HG03457 (cell line): ENCODE measurements around the gene FCAMR.
"Not testable (repeated sequence)": the region's sequence is repeated elsewhere in the genome, so short reads cannot be mapped to it uniquely, and the experiment has no call there.

Experiments
- ATAC-seq: cut with Tn5 transposase; IDR thresholded peaks from one replicate; pipeline ENCODE4 v1.9.1; 2021; ENCODE audit warnings: moderate number of reproducible peaks; ENCODE audit not compliant: unreplicated experiment

FCAMR gene

DNA sequence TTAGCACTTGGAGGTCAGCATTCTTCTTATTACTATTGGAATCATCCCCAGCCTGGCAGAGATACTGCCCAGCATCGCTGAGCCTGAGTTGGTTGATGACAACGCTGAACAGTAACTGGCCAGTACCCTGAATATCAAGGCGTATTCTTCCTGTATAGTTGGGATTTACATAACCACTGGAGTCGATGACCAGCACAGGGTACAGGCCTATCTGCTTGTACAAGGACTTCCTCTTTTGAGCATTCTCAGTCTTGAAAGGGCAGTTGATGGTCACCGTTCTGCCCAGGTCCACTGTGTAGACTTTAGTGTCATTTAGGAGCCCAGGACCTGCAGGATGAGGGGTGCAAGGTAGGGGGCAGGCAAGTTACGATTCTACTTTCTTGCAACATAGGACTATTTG lies 32.8 kb downstream of the FCAMR start:
- ATAC-seq = no peak

DNA sequence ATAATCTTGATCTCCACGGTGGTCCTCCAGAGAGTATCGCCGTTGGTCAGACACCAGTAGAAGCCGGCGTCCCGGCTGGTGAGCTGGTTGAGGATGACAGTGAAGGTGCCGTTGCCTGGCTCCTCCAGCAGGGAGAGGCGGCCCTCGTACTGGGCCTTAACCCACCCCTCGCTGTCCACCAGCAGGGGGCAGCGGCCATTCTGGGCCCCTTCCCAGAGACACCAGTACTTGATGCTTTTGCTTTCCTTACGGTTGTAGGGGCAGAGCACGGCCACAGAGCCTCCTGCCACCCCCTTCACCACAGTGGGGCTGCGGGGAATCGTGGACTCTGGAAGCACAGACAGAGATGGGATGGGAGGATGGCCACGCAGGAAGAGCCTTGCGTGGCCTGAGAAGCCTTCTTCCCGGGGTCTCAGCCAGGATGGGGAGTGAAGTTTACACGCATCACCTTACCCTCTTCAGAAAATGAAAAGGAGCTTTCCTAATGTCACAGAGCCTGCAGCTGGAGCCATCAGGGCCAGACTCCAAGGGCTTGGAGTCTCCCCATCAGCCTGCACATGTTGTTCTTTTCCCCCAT lies 34.7 kb downstream of the FCAMR start:
- no peak for ATAC-seq

DNA sequence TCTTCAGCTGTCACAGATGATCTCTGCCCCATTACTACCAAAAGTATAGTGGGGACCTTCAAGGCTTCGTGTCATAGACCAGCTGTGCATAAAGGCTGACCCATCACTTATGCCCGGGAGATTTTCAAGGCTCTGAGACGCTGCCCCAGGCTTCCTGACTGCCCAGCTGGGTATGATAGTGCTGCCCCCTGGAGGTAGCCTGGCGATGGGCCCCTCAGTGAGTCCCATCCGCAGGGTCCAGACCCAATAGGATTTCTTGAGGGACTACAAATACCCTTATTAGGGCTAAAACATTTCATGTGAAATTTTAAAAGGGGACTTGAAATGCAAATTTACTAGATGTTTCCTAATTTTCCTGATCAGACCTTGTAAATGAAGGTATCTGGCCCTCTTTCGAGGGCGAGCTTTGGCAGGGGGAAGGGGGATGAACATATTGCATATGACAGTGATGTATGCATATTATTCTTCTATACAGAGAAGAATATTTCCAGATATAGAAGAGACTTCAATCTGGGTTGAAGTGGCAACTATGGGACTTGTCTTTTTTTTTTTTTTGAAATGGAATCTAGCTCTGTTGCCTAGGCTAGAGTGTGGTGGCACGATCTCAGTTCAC lies 36.8 kb downstream of the FCAMR start:
- ATAC-seq = no peak

DNA sequence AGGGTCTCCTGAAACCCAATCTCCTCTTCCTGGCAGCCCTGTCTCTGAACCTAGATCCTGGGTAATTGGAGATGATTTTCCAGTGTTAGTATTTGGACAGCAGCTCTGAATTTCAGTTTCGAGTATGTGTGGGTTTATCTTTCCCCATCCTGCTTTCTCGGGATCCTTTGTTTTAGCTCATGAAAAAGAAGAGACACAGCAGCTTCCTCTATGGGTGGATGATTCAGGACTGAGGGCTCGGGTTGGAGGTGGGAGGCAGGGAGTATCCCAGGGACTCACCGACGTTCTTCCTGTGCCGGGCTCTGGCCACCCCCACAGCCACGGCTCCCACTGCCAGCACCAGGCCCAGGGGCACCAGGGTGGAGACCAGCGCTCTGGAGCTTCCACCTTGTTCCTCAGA lies 38.1 kb downstream of the FCAMR start:
- no peak for ATAC-seq

DNA sequence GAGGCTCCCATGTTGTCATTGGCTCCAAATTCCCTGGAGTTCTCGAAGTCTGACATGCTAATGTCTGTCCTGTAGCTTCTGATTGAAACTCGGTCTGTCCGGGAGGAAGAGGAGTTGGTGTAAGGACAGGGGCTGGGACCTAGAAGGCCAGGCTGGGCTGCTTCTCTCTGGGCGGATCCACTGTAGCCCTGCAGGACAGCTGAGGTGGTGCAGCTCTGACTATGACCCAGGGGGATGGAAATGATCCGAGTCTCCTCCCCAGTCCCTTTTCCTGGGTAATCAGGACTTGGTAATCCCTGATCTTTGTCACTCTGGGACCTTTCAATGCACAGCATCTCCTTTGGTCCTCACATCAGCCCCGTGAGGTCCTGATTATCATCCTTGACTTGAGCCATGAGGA lies 38.6 kb downstream of the FCAMR start:
- ATAC-seq = no peak

DNA sequence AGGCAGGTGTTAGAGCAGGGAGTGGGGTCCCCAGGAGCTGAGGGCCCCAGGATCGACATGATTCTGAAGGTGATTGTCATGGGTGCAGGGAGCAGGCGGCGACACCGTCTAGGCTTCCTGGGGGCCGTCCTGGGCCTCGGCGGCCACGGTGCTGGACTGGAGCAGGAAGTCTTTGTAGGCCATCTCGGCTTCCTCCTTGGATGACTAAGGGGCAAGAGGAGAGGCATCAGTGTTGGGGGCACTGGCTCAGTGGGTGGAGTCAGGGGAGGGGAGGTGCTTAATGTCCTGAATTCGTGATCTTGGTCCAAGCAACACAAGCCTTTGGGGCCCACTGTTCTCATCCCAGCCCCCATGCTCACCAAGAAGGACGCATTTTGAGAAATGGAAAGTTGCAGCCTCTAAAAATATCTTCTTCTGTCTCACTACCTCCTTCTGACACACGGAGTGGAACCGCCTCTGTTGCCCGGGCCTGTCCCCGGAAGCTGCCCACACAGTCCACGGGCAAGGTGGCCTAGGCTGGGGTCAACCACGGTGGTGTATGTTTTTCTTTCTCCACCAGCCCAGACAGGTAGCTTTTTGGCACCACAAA lies 40.0 kb downstream of the FCAMR start:
- peak; percentile 61 for ATAC-seq

DNA sequence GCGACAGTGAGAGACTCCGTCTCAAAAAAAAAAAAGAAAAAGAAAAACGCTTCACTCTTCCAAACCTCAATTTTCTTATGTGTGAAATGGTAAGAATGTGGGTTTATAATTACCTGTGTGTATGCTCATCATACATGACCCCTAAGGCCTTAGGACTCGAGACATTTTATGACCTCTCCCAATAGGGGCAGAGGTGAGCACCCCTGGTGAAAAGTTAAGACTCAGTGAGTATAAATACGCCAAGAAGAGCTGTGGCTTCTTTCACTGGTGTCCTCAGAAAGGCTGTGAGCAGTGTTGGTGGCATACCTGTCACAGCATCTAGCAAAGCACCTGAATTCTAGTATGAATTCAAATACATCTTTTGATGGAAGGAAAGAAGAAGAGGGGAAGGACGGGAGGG lies 40.7 kb downstream of the FCAMR start:
- ATAC-seq = no peak

DNA sequence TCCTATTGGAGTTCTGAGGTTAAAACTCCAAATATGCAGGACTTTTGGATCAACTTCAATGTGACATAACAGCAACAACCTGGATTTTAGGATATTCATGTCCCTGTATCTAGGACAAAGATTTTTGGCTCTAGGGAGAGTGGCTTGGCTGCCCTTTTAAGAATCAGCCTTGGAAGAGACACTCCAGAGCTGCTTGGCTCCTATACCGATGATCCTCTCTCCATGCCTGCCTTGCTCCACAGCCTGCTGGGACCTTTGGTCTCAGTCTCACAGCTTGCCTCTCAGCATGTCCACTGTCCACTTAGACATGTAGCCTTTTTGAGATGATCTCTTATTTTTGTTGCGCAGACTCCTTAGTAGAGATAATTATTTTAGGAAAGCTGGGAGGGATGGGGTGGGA lies 44.0 kb downstream of the FCAMR start:
- no peak for ATAC-seq

DNA sequence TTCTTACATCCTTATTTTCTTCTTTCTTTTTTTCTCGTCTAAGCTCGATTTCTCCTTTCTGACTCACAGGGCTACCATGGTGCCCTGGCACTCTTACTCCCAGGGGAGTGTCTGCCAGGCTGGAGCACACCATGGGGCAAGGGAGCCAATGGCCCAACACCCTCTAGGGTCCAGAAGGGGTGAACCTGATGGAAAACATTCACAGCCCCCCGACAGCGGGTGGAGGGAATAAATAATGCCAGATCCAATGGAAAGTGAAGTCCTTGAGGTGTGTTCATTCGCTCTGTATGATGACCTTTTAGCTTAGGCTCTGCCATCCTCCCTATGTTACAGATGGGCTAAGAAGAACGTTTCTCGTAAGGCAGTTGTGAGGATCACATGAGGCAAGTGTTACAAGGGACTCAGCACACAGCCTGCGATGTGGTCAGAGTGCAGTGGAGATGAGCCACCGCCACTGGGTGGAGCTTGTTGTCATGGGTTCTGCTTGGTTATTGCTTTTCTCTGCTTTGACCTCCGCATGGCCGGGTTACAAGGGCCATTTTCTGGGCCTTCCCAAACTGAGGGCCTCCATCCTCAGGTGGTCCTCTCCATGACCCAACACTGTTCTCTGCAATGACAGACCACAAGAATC lies 45.0 kb downstream of the FCAMR start:
- peak; percentile 41 for ATAC-seq

DNA sequence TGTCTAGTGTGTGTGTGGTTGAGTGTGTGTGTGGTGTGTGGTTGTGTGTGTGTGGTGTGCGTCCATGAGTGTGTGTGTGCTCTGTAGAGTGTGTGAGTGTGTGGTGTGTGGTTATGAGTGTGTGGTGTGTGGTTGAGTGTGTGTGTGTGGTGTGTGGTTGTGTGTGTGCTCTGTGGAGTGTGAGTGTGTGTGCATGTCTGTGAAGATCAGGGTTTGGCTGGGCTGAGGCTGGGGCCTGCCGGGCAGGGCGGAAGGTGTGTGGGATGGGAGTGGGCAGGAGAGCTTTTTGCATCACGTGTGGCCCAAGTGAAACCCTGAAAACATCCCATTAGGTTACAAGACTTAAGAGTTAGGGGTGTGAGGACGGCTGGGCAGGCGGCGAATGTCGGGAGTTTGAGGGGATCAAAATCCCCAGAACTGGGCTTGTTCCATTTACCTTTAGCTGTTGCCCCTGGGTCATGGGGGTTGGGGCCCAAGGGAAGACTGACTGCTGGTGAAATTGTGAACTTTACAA lies 45.6 kb downstream of the FCAMR start:
- ATAC-seq = peak; percentile 3

DNA sequence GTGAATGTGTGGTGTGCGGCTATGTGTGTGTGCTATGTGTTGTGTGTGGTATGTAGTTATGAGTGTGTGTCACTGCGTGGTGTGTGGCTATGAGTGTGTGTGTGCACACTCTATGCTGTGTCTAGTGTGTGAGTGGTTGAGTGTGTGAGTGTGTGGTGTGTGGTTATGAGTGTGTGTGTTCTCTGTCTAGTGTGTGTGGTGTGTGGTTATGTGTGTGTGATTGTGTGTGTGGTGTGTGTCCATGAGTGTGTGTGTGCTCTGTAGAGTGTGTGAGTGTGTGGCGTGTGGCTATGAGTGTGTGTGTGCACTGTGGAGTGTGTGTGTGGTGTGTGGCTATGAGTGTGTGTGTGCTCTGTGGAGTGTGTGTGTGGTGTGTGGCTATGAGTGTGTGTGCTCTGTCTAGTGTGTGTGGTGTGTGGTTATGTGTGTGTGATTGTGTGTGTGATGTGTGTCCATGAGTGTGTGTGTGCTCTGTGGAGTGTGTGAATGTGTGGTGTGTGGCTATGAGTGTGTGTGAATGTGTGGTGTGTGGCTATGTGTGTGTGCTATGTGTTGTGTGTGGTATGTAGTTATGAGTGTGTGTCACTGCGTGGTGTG lies 46.2 kb downstream of the FCAMR start:
- ATAC-seq = not testable (repeated sequence)

DNA sequence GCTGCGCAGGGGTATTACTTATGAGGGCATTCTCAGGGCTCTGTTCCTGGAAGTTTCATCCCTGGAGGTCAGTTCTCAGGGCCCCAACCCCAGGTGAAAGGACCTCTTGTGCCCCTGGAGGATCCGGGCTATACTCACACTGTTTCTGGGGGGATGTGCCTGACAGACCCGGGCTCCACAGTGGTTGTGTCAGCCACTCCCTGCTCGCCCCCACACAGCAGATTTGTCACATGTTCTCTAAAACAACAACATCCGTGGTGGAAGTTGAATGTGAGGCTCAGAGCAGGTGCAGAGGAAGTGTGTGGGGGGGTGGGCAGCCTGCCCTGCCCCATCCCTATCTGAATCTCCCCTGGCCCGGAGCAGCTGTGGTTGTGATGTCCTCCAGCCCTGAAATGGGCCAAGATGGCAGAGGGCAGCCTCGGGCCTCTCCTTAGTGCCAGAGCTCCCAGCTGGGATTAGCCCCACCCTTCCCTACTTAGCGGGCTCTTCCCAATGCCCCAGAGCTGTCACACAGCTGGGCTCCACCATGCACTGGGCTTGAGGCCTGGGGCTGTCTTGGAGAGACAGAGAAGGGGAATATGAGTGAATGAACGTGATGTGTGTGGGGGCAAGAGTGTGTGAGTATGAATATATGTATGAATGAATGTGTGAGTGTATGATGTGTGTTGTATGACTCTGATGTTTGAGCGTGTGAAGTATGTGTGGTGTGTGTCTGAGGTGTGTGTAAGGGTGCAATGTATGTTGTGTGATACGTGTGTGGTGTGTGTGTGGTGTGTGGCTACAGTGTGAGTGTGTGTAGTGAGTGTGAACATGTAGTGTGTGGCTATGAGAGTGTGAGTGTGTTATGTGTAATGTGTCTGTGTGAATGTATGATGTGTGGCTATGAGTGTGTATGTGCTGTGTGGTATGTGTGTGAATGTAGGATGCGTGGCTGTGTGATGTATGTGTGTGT lies 47.0 kb downstream of the FCAMR start:
- ATAC-seq = no peak

DNA sequence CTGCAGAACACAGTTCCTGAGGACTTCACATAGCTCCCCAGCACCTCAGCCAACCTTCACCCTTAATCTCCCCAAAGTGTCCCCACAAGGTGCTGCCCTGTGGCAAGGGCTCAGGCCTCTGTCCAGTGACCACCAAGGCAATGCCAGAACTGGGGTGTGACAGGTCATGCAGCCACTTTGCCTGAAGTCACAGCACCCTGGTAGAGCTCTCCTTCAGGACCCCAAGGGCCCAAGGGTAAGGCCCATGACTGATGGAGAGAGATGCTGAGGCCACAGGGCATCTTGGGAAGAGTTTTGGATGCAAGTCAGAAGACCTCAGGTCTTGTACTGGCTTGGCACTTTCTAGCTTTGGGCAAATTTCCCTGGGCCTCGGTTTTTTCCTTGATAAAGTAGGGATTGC lies 47.7 kb downstream of the FCAMR start:
- no peak for ATAC-seq

DNA sequence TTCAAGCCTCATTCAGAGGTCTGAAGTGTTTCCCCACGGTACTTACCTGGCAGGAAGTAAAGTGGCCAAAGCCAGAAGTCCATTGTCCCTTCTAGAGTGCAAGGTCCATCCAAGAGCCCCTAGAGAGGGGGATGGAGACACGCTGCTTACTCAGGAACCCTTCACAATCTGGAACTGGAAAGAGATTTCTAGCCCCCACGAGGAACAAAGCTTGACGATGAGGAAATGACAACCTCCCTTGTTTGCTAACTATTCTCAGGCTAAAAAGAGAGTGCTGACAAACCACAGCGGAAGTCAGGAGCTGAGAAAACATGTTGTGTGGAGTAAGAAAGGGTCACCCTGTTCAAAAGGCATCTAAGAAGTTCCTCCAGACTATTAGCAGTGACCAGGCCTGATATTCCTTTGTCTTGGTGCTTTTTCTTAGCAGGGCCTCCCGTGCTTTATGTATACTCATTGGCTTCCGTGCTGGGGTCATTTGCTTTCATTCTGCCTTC lies 48.4 kb downstream of the FCAMR start, which contains the start of gene FCMR:
Gene FCMR, minus strand, starts transcription at position 170 of the 494 bp plus-strand sequence. Its CDS starts 87 bp downstream, at position 83.
- no peak for ATAC-seq

DNA sequence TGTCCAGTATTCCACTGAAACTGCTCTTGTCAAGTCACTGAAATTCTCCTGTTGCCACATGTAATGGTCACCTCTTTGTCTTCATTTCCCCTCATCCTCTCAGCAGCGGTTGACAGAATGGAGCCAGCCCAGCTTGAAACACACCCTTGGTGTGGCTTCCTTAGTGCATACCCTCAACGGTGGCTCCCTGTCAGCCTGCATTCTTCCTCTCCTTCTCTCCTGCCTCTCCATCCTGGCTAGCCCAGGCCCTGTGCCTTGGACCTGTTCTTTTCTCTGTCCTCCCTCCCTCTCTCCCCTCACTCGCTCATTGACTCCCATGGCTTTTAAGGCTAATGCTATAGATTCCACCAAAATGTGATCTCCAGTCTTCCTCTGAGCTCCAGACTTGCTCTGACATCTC lies 52.2 kb downstream of the FCAMR start:
- no peak for ATAC-seq

DNA sequence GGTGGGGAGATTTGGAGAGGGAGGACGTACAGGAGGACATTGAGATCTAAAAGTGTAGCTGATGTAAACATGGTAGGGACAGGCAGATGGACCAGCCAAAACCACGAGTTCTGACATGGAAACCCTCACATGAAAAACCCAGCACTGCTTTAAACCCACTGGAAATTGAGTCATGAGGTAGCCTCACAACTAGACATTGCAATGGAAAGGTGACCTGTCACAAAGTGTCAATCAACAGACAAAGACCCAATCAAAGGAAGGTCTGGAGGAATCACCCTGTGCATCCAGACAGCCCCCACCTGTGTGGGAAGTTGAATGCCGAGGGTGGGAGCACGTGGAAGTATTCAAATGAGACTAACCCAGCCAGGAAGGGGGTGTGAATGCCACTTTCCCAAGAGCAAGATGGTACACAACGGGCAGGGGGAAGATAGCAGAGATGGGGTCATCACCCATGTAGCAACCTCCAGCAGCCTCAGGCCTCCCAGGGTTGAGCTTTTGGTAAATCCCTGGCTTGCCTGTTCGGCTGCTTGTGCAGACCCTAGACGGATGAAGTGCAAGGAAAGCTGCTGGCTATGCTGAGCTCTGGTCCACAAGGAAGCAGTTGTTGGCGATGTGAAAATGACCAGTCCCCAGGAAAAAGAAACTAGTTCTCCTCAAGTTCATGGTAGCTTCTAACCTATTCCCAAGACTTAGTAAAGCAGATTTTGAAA lies 54.1 kb downstream of the FCAMR start:
- no peak for ATAC-seq

DNA sequence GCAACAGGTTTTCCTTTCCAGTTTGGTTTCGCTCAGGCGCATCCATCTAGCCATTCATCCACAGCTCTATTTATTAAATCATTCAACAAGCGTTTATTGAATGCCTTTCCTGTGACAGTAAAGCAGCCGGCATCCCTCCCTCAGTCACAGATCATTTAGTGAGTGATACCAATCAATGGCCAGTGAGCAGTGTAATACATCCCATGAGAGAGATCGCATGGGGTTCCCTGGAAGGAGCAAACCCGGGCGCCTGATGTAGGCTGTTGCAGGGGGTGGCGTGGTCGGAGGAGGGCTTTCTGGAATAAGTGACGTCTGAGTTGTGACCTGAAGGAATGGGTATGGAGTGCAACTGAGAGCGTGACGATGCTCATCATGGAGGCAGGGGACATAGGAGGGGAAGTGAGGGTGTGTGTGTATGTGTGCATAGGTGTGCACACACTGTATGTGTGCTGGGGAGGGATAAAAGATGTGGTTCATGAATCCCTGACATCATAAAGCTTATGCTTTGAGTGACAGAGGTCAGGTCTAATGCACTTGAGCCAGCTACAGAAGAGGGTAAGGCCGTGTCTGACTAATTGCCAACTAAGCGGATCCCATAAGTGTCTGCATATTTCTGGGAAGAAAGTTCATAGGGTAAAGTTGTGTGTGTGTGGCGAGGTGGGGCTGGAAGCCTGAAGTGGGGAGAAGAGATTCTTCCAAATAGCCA lies 55.1 kb downstream of the FCAMR start:
- no peak for ATAC-seq

DNA sequence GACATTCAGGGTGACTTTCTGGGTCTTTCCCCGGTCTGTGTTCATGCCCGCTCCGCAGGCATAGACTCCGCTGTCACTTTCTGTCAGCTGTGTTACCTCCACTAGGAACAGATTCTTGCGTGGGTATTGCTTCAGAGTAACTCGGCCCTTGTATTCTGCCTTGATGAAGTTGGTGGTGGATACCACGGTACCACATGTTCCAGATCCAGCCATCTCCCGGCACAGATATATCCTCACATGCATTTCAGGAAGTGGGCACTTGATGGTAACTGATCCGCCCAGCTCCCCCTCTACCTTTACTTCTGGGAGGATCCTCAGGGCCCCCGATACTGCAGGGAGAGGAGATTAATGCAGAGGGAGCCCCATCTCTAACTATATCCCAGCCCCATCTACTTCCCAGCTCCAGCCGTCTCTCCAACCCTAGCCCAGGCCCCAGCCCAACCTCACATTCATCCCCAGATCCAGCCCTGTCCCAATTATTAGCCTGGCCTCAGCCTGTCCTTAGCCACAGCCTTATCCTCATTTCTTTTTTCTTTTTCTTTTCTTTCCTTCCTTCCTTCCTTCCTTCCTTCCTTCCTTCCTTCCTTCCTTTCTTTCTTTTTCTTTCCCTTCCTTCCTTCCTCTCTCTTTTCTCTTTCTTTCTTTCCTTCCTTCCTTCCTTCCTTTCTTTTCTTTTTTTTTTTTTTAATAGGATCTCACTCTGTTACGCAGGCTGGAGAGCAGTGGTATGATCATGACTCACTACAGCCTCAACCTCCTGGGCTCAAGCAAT lies 56.3 kb downstream of the FCAMR start:
- no peak for ATAC-seq
